AG09309 (cell line): ENCODE measurements around the gene PCED1B.
"Not testable (repeated sequence)": the region's sequence is repeated elsewhere in the genome, so short reads cannot be mapped to it uniquely, and the experiment has no call there.

Source experiments
- DNase-seq: peaks from one replicate; pipeline ENCODE4 v3.0.0-alpha.2; 2010; ENCODE audit warnings: low read depth
- H3K4me3 ChIP-seq: 2 replicates; pipeline ENCODE4 v1.5.1; 2011; ENCODE audit warnings: mild to moderate bottlenecking, low read depth, low read length, moderate library complexity; ENCODE audit not compliant: control insufficient read depth
- TF ChIP-seq, protein P1 (sequence below): IDR thresholded peaks from 2 replicates; pipeline ENCODE4 v1.5.1; 2011; ENCODE audit warnings: mild to moderate bottlenecking, low read depth, low read length, inconsistent platforms; ENCODE audit not compliant: insufficient read depth, control insufficient read depth; ENCODE audit errors: missing control alignments

PCED1B gene

DNA sequence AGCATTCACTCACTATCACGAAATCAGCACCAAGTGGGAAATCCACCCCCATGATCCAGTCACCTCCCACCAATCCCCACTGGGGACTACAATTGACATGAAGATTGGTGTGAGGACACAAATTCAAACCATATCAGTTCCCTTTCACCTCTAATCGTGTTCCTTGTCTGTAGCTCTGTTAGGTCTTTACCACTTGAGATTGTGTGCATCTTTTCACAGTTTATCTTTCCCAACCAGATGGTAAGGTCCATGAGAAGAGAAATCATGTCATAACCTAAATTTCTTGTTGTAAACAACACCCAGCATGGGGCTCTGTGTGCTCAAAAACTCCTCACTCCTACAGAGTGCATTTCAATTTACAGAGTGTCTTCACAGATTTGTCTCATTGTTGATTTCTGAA is 27.1 kb upstream of the PCED1B start:
- no peak overlapping the region for H3K4me3 ChIP-seq
- no peak for DNase-seq
- TF ChIP-seq, protein P1, sequence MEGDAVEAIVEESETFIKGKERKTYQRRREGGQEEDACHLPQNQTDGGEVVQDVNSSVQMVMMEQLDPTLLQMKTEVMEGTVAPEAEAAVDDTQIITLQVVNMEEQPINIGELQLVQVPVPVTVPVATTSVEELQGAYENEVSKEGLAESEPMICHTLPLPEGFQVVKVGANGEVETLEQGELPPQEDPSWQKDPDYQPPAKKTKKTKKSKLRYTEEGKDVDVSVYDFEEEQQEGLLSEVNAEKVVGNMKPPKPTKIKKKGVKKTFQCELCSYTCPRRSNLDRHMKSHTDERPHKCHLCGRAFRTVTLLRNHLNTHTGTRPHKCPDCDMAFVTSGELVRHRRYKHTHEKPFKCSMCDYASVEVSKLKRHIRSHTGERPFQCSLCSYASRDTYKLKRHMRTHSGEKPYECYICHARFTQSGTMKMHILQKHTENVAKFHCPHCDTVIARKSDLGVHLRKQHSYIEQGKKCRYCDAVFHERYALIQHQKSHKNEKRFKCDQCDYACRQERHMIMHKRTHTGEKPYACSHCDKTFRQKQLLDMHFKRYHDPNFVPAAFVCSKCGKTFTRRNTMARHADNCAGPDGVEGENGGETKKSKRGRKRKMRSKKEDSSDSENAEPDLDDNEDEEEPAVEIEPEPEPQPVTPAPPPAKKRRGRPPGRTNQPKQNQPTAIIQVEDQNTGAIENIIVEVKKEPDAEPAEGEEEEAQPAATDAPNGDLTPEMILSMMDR: no peak

DNA sequence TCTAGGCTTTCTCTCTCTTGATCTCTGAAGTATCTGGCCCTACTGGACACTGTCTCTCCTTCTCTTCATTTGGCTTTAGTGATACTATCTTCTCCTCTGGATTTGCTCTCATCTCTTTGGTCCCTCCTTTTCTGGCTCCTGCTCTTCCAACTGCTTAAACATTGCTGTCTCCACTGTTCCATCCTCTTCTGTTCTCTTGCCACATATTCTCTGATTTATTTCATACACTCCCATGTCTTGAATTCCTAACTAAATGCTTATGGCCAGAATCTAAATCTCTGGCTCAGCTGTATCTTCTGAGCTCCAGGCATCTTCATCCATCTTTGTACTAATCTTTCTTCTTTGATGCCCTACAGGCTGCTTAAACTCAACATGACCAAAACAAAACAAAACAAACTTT is 25.5 kb upstream of the PCED1B start:
- H3K4me3 ChIP-seq: no peak overlapping the region
- DNase-seq: no peak
- TF ChIP-seq, protein P1: no peak

- DNase-seq: no peak
- H3K4me3 ChIP-seq: no peak overlapping the region
- TF ChIP-seq, protein P1: no peak
Observed at GRCh38 chr12:47054659-47055058, 24.8 kb upstream of the PCED1B start.

- DNase-seq, H3K4me3 ChIP-seq: not testable (repeated sequence)
Observed at GRCh38 chr12:47055856-47056255, 23.6 kb upstream of the PCED1B start.

DNA sequence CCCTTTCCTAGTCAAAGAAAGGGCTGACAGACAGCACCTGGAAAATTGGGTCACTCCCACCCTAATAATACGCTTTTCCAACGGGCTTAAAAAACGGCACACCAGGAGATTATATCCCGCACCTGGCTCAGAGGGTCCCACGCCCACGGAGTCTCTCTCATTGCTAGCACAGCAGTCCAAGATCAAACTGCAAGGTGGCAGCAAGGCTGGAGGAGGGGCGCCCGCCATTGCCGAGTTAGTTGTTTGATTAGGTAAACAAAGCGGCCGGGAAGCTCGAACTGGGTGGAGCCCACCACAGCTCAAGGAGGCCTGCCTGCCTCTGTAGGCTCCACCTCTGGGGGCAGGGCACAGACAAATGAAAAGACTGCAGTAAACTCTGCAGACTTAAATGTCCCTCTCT is 22.5 kb upstream of the PCED1B start:
- not testable (repeated sequence) for DNase-seq, H3K4me3 ChIP-seq

DNA sequence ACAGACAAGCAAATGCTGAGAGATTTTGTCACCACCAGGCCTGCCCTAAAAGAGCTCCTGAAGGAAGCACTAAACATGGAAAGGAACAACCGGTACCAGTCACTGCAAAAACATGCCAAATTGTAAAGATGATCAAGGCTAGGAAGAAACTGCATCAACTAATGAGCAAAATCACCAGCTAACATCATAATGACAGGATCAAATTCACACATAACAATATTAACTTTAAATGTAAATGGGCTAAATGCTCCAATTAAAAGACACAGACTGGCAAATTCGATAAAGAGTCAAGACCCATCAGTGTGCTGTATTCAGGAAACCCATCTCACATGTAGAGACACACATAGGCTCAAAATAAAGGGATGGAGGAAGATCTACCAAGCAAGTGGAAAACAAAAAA is 20.8 kb upstream of the PCED1B start:
- not testable (repeated sequence) for H3K4me3 ChIP-seq, DNase-seq

GRCh38 chr12:47065546-47065945 is 13.9 kb upstream of the PCED1B start:
- H3K4me3 ChIP-seq: no peak overlapping the region
- TF ChIP-seq, protein P1: no peak
- DNase-seq: no peak

DNA sequence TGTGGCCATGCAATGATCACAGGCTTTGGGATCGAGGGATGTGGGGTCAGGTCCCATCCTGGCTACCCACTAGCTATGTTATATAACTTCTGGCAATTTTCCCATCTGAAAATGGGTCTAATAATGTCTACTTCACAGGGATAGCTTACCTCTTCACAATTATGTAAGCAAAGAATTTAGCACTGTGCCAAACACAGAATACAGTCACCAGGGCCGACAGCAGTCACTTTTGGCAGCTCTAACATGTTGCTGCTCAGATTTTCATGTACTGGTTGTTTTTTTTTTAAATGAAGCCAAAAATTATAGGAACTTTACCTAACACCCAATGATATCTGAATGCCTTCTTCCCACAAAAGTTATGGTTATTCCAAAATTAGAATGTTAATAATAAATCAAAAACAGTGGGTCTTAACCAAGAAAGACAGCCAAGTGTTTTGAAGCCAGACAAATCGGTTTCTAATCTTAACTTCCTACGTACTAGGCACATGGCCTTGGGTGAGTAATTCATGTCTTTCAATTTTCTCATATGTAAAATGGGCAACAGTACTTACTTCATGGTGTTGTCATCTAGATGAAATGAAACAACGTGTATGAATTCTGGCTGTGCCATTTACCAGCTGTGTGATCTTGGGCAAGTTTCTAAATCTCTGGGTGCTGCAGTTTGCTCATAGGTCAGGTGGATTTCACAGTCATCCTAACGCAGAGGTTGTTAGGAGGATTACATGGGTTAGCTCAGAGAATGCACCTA is 13.0 kb upstream of the PCED1B start:
- no peak for DNase-seq
- H3K4me3 ChIP-seq: no peak overlapping the region
- TF ChIP-seq, protein P1: no peak
